ENCODE measurements around the gene RIPK4.

Gene RIPK4

DNA sequence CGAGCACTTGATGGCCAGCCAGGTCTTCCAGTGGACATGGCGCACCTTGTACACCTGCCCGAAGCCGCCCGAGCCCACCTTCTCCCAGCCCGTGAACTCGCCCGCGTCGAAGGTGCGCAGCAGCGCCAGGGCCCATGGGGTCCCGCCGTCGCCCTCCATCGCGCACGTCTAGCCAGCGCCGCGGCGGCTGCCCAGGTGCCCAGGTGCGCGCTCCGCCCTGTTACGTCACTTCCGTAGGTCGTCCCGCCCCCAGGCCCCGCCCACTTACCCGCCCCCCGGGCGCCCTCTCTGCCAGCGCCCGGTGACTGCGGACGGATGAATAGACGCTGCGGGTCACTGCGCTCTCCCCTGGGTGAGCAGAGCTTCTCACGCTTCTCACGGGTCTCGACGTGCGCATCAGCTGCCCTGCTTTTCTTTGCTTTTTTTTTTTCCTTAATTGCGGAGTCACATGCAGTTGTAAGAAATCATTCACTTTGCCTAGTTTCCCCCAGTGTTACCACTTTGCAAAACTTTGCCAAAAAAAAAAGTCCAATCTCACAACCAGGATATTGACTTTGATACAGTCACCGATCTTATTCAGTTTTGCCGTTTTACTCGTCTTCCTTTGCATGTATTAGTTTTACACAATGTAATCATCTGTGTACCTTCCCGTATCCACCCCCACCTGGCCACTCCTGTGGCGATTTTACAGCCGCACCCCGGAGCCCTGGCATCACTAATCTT lies at the start of gene RIPK4:
Gene RIPK4, minus strand, starts transcription at position 170 of the 723 bp plus-strand sequence. Its CDS starts 11 bp downstream, at position 159.
- in situ Hi-C loops (cut with MboI; ENCODE audit: low sequenced_read_pairs) = no loop called here

DNA sequence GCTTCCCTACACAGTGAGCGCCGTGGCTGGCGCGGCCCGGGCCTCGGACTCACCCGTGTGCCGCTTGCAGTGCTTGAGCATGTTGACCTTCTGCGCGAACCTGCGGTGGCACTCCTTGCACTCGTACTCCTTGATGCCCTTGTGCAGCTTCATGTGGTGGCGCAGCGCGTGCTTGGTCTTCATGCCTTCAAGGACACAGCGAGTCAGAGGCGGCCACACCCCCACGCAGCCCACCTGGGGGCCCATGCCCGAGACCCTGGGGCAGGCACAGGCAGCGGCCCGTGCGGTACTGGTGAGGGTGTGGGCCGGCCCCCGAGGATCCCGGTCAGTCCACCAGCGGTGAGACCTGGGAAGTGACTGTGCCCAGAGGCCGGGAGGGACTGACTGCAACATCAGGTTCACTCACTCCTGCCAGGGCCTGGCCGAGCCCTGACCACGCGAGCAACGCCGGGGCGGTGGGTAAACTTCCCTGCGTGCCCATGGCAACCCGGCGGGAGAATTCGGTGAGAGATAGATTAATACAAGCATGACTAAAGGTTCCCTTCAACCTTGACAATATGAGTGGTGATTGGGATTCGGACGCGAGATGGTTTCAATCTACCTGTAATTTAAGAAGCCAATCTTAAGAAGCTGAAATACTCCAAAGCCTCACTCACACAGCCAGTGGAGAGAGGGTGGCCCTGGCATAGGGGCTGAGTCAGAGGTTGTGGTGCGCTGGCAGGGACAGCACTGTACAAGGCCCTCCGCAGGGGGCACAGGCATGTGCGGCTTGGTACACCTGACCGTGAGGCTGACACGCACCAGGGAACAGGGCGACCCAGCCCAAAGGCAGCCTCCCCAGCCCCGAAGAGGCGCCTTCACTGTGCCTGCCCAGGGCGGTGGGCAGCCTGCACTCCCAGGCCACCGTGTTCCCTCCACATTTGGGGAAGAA lies 49.1 kb upstream of the RIPK4 start:
- in situ Hi-C loops (cut with MboI; ENCODE audit: low sequenced_read_pairs) = no loop called here

DNA sequence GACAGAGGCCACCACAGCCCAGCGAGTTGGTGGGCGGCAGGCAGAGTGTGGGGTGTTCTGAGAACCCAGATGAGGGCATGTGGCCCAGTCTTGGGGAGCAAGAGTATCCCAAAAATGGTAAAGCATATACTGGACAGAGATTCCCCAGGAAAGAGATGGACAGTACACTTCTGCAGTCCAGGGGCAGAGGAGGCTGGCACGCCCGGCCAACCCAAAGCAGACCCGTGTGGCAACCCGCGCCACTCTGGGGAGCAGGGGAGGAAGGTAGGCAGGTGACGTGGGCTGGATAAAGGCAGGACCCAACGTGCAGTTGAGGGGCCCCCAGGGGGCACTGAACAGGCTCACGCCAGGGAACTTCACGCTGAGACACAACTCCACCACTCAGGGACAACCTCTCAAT lies 46.4 kb upstream of the RIPK4 start:
- in situ Hi-C loops (cut with MboI; ENCODE audit: low sequenced_read_pairs) = no loop called here

DNA sequence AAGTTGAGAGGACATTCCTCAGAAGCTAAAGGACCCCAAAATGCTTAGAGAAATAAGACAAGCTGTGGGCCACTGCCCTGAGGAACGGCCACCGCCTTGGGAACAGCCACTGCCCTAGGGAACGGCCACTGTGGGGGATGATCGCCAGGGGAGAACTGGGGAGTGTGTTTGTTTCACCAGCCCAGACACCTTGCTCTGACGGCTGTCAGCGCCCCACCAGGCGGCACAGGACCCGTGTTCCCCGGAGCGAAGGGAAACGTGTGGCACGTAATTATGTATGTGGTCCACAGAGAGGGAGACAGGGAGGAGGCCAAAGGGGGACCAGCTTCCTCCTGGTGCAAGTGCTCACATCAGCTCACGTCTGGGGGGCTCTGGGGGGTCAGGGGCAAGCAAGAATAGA lies 45.8 kb upstream of the RIPK4 start:
- in situ Hi-C loops (cut with MboI; ENCODE audit: low sequenced_read_pairs) = no loop called here

DNA sequence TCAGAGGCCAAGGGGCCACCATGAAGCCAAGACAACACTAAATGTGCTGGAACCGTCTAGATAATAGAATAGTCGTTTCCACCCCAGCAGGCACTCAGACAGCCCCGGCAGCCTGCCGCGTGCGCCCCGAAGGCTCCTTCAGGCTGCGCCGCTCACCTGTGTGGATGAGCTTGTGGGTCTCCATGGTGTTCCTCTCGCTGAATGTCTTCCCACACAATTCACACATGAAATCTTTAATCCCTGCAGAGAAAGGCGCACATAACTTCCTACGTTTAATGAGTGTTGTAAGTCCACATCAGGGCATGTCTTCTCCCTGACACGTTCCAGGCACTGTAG lies 43.7 kb upstream of the RIPK4 start:
- in situ Hi-C loops (cut with MboI; ENCODE audit: low sequenced_read_pairs) = no loop called here

DNA sequence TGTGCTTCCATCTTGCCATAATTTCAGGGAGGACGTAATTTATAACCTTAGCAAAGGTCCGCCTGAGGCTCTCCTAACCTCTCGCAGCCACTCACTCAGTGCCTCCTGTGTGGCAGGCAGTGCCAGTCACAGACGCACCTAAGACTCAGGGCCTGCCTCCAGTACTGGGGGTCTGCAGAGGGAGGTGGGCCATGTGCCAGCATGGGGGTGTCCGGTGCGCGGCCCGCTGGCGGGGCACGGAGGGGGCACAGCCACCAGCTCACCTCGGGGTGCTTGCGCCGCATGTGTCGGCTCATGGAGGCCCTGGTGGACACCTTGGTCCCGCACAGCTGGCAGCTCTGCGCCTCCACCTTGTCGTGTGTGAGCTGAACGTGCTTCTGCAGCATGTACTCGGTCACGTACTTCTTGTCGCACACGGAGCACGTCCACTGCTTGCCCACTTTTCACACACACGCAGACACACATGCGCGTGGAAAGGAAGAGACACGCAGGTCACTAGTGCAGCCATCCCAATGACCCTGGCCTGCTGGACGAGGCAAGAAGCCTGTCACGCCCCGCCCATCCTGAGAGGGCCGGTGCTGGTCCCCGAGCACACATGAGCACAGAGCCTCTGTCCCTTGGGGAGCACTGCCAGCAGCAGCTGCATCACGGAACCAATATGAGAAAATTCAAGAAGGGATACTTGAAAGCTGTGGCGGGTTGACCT lies 43.2 kb upstream of the RIPK4 start:
- in situ Hi-C loops (cut with MboI; ENCODE audit: low sequenced_read_pairs) = no loop called here

DNA sequence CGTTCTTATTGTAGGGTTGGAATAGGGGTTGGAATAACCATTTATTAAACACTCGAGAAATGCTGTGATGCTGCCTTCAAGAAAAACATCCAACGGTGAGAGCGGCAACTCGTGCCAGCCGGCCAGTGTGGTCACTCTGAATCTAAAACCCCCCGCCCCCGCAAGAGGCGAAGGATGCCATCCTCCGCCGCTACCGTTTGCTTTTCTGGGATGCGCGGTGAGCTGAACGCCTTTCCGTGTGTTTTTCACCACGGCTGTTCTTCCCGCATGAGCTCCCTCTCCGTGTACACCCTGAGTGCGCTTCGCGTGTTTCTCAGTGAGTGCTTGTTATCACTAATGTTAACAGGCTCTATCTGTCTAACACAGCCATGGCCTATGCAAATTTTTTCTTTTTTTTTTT lies 42.0 kb upstream of the RIPK4 start:
- in situ Hi-C loops (cut with MboI; ENCODE audit: low sequenced_read_pairs) = no loop called here

DNA sequence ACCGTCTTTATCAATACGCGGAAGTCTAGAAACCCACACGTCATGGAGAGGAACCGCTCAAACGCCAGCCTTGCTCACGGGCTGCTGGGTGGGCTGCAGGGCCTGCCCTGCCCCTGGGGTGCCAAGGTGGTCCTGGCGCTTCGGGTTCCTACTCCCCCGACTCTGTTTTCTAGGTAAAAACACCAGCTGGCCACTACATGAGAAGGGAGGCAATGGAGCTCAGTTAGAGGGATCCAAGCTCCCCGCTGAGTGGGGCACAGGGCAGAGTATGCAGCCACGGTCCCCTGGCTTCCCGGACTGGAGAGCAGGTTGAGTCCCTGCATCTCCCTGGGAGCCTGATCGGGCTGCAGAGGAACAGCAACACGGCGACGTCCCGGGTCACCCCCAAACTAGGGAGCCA lies 41.2 kb upstream of the RIPK4 start:
- in situ Hi-C loops (cut with MboI; ENCODE audit: low sequenced_read_pairs) = no loop called here

DNA sequence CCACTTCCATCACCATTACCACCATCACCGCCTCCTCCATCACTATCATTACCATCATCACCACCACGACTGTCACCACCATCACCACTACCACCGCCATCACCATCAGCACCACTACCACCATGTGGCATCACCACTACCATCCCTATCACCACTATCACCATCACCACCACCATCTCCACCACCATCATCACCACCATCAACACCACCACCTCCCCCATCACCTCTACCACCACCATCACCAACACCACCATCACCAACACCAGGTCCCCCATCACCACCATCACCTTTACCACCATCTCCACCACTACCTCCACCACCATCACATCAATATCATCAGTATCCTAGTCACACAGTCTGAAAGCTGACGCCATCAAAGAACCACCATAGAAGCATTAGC lies 39.9 kb upstream of the RIPK4 start:
- in situ Hi-C loops (cut with MboI; ENCODE audit: low sequenced_read_pairs) = no loop called here

DNA sequence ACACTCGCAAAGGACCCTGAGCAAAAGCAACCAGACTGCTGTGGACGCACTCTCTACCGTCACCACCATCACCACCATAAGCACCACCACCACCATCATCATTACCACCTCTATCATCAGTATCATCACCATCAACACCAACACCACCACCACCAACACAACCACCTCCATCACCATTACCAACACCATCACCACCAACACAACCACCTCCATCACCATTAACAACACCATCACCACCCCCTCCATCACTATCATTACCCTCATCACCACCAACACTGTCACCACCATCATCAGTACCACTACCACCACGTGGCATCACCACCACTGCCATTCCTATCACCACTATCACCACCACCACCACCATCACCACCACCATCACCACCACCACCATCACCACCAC lies 38.8 kb upstream of the RIPK4 start:
- in situ Hi-C loops (cut with MboI; ENCODE audit: low sequenced_read_pairs) = no loop called here

DNA sequence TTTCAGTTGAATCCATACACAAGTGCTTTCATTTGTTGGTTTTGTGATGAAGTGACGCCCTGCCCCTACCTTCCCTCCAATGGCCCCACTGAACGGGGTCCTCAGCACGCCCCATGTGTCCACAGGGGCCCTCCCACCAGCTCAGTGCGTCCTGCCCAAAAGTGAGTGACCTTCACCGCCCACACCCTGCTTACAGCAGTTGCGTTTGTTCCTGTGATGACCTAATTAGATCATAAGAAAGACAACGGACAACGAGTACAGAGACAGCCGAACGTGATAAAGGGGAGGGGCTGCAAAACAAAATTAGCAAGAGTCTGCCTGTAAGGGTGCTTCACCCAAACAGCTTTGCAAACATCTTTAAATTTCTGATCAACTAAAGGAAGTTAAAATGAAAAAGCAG lies 38.2 kb upstream of the RIPK4 start:
- in situ Hi-C loops (cut with MboI; ENCODE audit: low sequenced_read_pairs) = no loop called here

DNA sequence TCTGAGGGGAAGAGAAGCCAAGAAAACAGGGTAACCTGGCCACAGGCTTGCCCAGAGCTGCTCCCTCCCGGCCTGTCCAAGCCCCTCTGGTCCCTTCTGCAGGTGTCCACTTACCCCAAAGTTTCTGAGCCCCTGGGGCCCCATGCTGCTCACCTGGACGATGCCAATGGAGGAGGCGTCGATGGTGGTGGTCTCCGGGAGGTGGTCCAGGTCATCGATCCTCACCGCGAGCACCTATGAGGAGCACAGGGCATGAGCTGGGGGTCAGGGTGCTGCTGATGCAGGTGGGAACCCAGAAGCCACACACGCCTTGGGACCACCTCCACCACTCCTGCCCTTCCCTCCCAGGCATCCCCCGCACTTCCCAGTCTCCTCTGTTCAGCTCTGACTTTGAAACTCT lies 37.5 kb upstream of the RIPK4 start:
- in situ Hi-C loops (cut with MboI; ENCODE audit: low sequenced_read_pairs) = no loop called here

DNA sequence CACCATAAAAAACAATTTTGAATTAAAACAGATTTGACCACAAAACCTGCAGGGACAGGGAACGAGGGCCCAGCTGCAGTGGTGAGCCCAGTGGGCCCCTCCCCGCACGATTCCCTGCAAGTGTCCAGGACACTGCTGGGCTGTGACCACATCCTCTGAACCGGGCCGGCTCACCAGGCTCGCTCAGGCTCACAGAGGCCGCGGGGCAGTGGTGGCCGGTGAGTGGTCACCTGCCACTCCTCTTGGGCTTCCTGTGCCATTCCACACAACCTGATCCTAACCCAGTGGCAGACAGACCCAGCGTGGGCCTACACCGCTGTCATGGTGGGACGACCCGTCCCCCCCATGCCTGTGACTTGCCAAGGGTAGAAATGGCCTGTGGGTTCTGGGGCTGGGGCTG lies 36.5 kb upstream of the RIPK4 start:
- in situ Hi-C loops (cut with MboI; ENCODE audit: low sequenced_read_pairs) = no loop called here

DNA sequence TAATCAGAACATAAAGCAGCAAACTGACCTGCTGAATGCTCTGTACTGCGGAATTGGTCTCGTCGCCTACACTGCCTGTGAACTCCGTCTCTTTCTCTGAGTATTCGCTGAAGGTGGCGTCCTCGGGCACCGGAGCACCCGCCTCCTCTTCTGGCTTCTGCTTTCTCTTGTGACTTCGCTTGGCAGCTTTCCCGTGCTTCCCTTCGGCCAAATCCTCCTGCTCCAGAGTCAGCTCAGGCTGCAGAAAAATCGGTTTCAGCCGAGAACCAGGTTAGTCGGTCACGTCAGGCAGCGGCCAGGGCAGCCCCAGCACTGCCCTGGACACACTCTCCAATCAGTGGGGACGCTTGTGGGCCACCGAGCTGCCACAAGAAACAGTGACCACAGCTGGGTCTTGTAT lies 35.8 kb upstream of the RIPK4 start:
- in situ Hi-C loops (cut with MboI; ENCODE audit: low sequenced_read_pairs) = no loop called here

DNA sequence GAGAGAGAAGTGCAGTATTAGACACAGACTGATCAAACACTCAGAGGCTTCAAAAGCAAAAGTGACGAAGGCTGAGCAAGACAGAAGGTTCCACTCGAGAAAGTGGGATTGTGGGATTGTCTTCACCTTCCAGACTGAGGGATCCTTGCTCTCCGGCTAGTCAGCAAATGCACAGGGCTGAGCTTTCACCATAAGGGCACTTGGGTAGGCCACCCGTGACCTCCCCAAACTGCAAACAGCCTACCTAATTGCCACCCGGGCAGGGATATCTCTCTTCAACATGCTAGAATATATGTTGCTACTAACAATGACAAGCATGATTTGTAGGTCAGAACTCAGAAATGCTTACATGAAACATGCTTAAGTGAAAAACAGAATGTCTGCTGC lies 35.3 kb upstream of the RIPK4 start:
- in situ Hi-C loops (cut with MboI; ENCODE audit: low sequenced_read_pairs) = no loop called here

DNA sequence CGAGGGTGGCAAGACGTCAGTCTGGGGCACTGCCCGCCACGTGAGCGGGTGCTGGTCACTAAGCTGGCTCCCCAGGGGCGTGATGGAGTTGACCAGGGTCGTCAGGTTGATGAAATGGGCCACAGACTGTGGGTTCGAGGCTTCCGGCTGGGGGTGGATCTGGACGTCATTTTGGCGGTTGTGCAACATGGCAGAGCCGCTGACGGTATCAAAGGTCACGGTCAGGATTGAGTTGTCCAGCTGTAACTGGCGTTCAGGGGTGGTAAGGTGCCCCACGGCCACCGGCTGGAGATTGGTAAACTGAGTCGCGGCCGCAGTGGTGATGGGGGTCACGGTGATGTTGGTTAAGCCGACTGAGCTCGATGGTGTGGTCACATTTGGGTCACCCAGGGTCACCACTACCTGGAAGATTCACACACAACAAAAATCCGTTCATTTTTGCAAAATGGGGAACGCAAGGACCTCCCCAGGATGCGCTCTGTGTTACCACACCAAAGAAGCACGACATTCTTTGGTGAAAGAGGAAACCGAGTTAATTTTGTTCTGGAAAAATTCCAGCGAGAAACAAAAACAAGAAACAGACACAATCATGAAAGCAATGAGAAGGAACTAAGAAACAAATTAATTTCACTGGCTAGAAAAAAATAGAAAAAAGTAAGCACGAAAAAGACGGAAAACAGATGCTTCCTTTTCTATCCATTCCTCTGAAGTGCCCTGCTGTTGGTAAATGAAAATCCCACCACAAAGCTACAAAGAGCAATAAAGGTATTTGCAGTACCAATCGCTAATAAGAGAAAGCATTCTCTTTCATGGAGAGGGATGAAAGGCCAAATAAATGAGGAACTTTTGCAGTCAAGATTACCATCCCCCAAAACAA lies 34.7 kb upstream of the RIPK4 start:
- in situ Hi-C loops (cut with MboI; ENCODE audit: low sequenced_read_pairs) = no loop called here

DNA sequence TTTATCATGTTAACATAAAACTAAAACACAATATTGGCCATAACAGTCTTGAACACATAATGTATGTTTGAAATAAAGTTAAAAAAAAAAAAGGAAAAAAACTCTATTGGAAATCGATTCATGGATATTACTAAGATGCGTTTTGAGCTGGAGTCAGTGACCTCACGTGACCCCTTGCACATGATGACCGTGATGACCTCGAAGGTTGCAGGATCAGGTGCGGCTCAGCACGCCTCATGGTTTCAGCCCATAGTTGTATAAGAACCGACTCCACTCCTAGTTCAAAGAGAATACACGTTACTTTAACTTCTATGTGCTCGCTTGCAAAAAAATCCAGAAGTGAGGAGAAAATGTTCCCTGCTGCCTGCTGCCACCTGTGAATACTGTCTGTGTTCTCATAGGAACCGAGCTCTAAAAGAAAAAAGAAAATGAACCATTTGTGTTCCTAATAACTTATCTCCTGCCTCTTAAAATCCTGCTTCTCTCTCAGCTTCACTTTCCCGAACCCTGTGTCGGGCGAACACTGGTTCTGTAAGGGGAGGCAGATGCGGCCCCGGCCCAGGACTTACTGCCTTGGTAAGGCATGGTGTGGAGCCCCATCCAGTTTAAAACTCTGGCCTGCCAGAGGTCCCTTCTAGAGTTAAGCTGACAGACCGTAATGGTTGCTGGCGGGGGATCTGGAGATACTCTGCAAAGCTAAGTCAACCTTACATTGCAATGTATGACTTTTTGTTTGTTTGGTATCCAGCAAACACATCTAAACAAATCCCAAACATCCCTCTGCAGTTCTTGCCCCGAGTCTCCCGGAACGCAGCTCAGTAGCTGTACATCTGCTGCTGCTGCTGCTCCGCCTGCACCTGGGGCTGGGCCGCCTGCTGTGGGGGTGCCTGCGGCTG lies 33.8 kb upstream of the RIPK4 start:
- in situ Hi-C loops (cut with MboI; ENCODE audit: low sequenced_read_pairs) = no loop called here

DNA sequence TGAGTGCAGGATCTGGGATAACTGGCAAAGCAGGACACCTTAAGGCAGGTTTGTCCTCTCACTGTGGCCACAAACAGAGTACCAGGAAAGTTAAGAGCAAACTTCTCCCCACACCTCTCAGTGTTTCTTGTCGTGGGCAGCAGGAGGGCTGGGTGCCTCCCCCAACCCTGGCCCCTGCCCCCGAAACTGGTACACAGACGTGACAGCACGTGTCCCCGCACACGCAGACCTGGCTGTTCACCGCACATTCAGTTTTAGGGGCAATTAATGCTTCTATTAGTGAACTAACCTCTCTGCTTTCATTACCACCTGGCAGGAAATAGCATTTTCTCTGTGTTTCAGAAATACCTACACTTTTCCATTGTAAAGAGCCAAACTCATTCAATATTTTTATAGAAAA lies 32.9 kb upstream of the RIPK4 start:
- in situ Hi-C loops (cut with MboI; ENCODE audit: low sequenced_read_pairs) = loop anchor here (25.0 kb wide), 1 partner anchor 187 kb away; no protein-coding TSS in a partner anchor

DNA sequence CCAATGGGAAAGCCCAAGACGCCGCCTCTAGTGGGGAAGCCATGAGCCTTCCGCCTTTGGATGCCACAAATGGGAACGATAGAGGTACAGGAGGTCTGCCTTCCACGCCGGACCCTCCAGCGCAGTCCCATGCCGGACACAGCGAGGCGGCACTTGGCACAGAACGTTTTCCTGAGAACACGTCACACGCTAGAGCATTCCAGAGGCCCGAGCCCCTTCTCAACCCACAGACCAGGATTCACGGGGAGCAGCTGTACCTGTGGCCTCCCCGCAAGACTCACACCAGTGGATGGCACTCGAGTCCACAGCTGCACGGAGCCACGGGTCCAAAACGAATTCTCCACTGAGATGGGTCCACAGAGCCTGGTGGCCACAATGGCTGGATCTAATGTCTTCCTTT lies 31.5 kb upstream of the RIPK4 start:
- in situ Hi-C loops (cut with MboI; ENCODE audit: low sequenced_read_pairs) = loop anchor here (25.0 kb wide), 1 partner anchor 186 kb away; no protein-coding TSS in a partner anchor
